Esophagus squamous epithelium (tissue), 5 donors: ENCODE data around the gene AOPEP. TPM values are rescaled to one million over a fixed set of nuclear protein-coding genes. Genes with fewer than 3 reads are reported as not detected.

Experiments used
- DNase-seq: peaks from one replicate; lab custom pipeline; 2025; lab: John Stamatoyannopoulos, UW
- H3K27ac ChIP-seq, 4 donors: fragments of 200-600 bp; sonication (generic); one replicate each; pipeline ENCODE4 v1.5.1; 2016 to 2019; ENCODE audit warnings: mild to moderate bottlenecking in 1 of 4
- H3K27me3 ChIP-seq, 4 donors: fragments of 200-600 bp; sonication (generic); 1 replicate in 3 of 4; 2 replicates in 1 of 4; pipeline versions ENCODE4 v1.5.1 to v1.6.0; 2017 to 2021; ENCODE audit warnings: antibody characterized with exemption in 1 of 4
- H3K36me3 ChIP-seq, 3 donors: fragments of 200-600 bp; sonication (generic); one replicate each; pipeline ENCODE4 v1.5.1; 2016 to 2019
- H3K4me1 ChIP-seq, 3 donors: fragments of 200-600 bp; sonication (generic); one replicate each; pipeline ENCODE4 v1.5.1; 2017 to 2019
- H3K4me3 ChIP-seq, 4 donors: fragments of 200-600 bp; sonication (generic); 1 replicate in 3 of 4; 2 replicates in 1 of 4; pipeline ENCODE4 v1.5.1; 2016 to 2019; ENCODE audit warnings: mild to moderate bottlenecking in 2 of 4, moderate library complexity in 1 of 4
- H3K9me3 ChIP-seq, 3 donors: fragments of 200-600 bp; sonication (generic); one replicate each; pipeline ENCODE4 v1.5.1; 2016 to 2019
- POLR2A ChIP-seq, 4 donors: fragments of 450-650 bp; IDR thresholded peaks; one replicate each; pipeline ENCODE4 v1.6.1; 2017; ENCODE audit warnings: antibody characterized with exemption in 4 of 4, mild to moderate bottlenecking in 4 of 4, moderate library complexity in 3 of 4
- WGBS, 2 donors: methylation state at CpG; one replicate each; pipeline ENCODE4 v1.1.5; 2018; 5-methylcytosine and 5-hydroxymethylcytosine counted together
- intact Hi-C: fragments of 100-400 bp; cut with DNase I; formaldehyde crosslinking; loops from one replicate; pipeline ENCODE4 v1.15.0; 2022
- total RNA-seq, 4 donors: library from RNA; depleted of rRNA; stranded (reverse); fragments of >200 nt; gene quantifications; one replicate each; pipeline ENCODE4 v1.1.0, GENCODE V29; 2016
- TF ChIP-seq, protein P1 (sequence below), 6 experiments: fragments of 450-650 bp in 4 of 6; fragments of 200-600 bp in 2 of 6; sonication (generic) in 2 of 6; IDR thresholded peaks; one replicate each; pipeline ENCODE4 v1.5.1; 2016 to 2019; ENCODE audit warnings: antibody characterized with exemption in 6 of 6, mild to moderate bottlenecking in 4 of 6, moderate library complexity in 4 of 6
- donor health status: DM: yes; HTN: yes; CAD: no.

AOPEP gene
- total RNA-seq, 4 donors from 2014 or later, result 101 to 300 (median 115) TPM

DNA sequence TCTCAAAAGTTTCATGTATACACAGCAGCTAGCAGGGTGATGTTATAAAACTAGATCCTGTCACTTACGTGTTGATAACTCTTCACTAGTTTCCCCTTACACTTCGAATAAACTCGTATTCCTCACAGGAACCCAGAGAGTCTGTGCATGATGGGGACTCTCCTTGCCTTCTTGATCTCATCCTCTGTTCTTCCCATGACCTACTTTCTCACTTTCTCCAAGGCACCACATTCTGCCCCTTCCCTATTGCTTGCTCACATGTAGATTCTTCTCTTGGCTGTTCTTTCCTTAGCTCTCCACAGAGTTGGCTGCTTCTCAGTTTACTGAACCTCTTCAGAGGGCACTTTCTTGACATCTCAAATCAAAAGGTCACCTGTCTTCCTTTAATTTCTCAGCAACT is 1.2 kb upstream of the AOPEP start:
- WGBS, 2 donors, result 92 to 93% methylated on average over 3 of the region's 3 CpGs
- Histone ChIP-seq H3K4me1 (peaks cover 3 to 30% (median 5%) of the 10 kb centered on the region in 3 donors), H3K9me3 (no peaks in the 10 kb centered on the region), H3K36me3 (no peaks in the 10 kb centered on the region), H3K27ac (no peak overlapping the region), H3K27me3 (no peaks in the 10 kb centered on the region), H3K4me3 (no peak overlapping the region)
- intact Hi-C loops, result no loop called here
- no peak for DNase-seq
- no peak for TF ChIP-seq POLR2A (IDR thresholded peaks at IDR 0.05)
- TF ChIP-seq, protein P1, sequence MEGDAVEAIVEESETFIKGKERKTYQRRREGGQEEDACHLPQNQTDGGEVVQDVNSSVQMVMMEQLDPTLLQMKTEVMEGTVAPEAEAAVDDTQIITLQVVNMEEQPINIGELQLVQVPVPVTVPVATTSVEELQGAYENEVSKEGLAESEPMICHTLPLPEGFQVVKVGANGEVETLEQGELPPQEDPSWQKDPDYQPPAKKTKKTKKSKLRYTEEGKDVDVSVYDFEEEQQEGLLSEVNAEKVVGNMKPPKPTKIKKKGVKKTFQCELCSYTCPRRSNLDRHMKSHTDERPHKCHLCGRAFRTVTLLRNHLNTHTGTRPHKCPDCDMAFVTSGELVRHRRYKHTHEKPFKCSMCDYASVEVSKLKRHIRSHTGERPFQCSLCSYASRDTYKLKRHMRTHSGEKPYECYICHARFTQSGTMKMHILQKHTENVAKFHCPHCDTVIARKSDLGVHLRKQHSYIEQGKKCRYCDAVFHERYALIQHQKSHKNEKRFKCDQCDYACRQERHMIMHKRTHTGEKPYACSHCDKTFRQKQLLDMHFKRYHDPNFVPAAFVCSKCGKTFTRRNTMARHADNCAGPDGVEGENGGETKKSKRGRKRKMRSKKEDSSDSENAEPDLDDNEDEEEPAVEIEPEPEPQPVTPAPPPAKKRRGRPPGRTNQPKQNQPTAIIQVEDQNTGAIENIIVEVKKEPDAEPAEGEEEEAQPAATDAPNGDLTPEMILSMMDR (IDR thresholded peaks at IDR 0.05), result no peak

DNA sequence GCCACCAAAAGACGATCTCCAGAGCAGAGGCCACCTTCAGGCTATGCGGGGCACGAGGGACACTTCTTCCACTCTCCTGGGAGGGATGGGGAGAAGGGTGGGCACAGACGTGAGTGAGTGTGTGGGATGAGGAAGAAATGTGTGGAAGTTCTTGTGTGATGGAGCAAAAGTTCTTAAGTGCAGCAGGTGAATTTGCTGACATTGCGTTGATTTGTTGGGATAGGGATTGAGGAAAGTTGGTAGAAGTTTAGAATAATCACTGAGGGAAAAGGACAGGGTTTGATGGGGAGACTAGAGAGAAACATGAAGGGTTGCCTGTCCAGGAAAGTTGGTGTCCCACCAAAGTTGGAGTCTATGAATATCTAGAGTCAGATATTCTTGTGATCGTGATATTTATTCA is 2.2 kb downstream of the AOPEP start:
- Histone ChIP-seq H3K27ac (no peak overlapping the region), H3K4me1 (peaks cover 3 to 20% (median 5%) of the 10 kb centered on the region in 3 donors), H3K27me3 (no peaks in the 10 kb centered on the region), H3K4me3 (no peak overlapping the region), H3K36me3 (no peaks in the 10 kb centered on the region), H3K9me3 (no peaks in the 10 kb centered on the region)
- TF ChIP-seq POLR2A (IDR thresholded peaks at IDR 0.05), result no peak
- TF ChIP-seq, protein P1 (IDR thresholded peaks at IDR 0.05), result no peak
- intact Hi-C loops, result no loop called here
- DNase-seq, result no peak
- WGBS, 2 donors, result 74 to 75% methylated on average over 6 of the region's 6 CpGs

DNA sequence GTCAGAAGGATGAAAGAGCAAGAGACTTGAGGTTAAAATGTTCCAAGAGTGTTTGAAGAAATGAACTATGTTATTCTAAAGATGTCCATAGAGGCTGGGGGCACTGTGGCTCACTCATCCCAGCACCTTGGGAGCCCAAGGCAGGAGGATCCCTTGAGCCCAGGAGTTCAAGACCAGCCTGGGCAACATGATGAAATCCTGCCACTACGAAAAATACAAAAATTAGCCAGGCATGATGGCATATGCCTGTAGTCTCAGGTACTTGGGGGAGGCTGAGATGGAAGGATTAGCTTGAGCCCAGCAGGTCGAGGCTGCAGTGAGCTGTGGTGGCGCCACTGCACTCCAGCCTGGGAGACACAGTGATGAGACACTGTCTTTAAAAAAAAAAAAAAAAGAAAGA is 2.7 kb downstream of the AOPEP start:
- Histone ChIP-seq H3K9me3 (no peaks in the 10 kb centered on the region), H3K4me1 (peaks cover 3 to 20% (median 5%) of the 10 kb centered on the region in 3 donors), H3K27ac (no peak overlapping the region), H3K27me3 (no peaks in the 10 kb centered on the region), H3K36me3 (peaks cover 0 to 1% (median 0%) of the 10 kb centered on the region in 3 donors), H3K4me3 (no peak overlapping the region)
- intact Hi-C loops, result no loop called here
- no peak for DNase-seq
- TF ChIP-seq, protein P1 (IDR thresholded peaks at IDR 0.05), result no peak
- no peak for TF ChIP-seq POLR2A (IDR thresholded peaks at IDR 0.05)
- WGBS, 2 donors, result 83 to 84% methylated on average over 3 of the region's 3 CpGs

DNA sequence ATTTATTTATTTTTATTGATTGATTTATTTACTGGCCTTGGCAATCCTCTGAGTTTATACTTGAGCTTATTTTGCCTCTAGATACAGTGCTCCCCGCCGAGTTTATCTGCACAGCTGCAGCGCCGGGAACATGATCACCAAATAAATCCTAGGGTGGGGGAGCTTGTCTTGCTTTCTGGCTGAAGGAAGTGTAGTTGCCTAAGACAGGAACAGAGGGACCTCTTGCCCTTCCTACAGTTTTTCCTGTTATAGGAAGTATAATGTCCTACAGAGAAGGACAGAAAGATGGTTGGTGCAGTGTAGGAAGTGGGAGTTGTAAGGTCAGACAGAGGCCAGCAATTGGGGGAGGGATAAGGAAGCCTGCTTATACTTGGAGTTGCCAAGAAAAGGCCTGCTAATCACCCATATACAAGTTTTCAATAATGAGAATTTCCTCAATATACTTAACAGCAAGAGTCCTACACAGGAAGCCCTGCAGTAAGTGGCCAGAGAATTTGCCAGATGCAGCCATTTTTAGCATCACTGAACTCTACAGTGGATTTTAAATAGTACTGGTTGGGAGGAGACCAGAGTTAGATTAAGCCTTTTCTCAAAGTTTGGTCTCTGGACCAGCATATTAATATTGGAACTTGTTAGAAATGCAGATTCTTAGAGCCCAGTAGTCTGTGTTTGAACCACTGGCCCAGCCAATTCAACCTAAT is 7.7 kb downstream of the AOPEP start:
- intact Hi-C loops, result no loop called here
- 56 to 68% methylated on average over 4 of the region's 4 CpGs for WGBS, 2 donors
- DNase-seq, result no peak
- Histone ChIP-seq H3K27me3 (no peaks in the 10 kb centered on the region), H3K36me3 (peaks cover 0 to 6% (median 0%) of the 10 kb centered on the region in 3 donors), H3K27ac (no peak overlapping the region), H3K4me1 (no peaks in the 10 kb centered on the region), H3K9me3 (no peaks in the 10 kb centered on the region), H3K4me3 (no peak overlapping the region)
- TF ChIP-seq, protein P1 (IDR thresholded peaks at IDR 0.05), result no peak
- no peak for TF ChIP-seq POLR2A (IDR thresholded peaks at IDR 0.05)

DNA sequence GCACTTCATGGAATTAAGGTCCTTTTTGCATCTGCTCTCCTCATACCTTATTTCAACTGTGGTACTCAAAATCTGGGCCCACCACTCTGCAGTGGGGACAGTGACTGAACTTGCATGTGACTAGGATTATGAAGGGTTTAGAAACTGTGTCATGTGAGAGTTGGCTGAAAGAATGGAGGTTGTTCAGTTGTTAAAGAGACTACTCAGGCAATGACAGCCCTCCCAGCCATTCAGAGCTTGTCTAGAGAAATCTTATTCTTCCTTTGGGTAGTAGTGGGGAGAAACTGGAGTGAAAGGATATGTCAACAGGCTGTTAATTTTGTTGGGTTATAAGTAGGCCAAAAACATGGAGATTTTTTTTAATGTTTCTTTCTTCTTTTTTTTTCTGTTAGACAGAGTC is 10.3 kb downstream of the AOPEP start:
- intact Hi-C loops, result no loop called here
- no peak for DNase-seq
- Histone ChIP-seq H3K4me1 (no peaks in the 10 kb centered on the region), H3K27me3 (no peaks in the 10 kb centered on the region), H3K9me3 (no peaks in the 10 kb centered on the region), H3K4me3 (no peak overlapping the region), H3K36me3 (peaks cover 0 to 6% (median 0%) of the 10 kb centered on the region in 3 donors), H3K27ac (no peak overlapping the region)
- TF ChIP-seq POLR2A (IDR thresholded peaks at IDR 0.05), result no peak
- TF ChIP-seq, protein P1 (IDR thresholded peaks at IDR 0.05), result no peak
